Measurements from ENCODE around the gene GALNT13. TPM values are rescaled to one million over a fixed set of nuclear protein-coding genes. Genes with fewer than 3 reads are reported as not detected.

Gene GALNT13
- total RNA-seq, 4 donors from 2014 or later, result 2.1 to 18.3 (median 13.3) TPM

DNA sequence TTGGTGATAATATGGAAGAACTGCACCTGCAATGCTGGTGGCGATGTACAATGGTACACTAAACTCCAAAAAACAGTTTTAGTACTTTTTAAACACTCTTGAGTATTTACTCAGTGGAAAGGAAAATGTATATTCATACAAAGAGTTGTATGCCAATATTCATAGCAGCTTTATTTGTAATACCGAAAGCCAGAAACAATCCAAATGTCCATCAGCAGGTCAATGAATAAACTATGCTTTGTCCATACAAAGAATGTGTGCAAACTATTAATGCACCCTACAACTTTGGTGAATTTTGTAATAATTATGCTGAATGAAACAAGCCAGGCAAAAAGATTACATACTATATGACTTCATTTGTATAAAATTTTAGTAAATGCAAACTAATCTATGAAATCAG, 396.3 kb downstream of the GALNT13 start:
- no peak for TF ChIP-seq CTCF (IDR thresholded peaks at IDR 0.05; ENCODE audit: low read depth)

DNA sequence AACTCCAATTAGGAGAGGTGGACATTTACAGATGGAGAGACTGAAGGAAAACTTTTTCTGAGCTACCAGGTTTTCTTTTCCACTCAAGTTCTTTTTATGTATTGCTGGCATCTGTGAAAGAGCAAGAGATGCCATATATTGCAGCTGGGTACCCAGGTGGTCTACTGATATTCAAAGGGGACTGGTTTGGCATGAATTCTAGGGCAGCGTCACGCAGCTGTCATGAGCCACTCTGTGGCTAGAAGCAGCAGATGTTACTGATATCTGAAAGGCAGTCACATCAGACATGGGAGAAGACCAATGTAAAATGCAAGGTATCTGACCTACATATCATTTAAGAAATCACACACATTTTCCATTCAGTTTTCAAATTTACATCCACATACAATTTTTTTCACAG, 408.8 kb downstream of the GALNT13 start:
- TF ChIP-seq CTCF (IDR thresholded peaks at IDR 0.05; ENCODE audit: low read depth), result no peak

- no peak for TF ChIP-seq CTCF (IDR thresholded peaks at IDR 0.05; ENCODE audit: low read depth)
These were observed 418.1 kb downstream of the GALNT13 start for GRCh38 chr2:154289870-154290269.

DNA sequence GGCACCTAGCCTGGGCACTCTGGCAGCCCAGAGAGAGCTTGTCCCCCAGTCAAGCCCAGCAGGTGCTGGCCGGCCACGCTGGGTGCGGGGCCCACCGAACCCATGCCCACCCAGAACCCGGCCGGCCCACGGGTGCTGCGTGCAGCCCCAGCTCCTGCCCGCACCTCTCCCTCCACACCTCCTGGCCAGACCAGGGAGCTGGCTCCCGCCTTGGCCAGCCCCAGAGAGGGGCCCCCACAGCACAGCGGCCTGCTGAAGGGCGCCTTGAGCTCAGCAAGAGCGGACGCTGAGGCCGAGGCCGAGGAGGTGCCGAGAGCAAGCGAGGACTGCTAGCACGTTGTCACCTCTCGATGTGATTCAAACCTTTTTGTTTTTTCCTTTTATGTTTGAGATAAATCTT, 419.8 kb downstream of the GALNT13 start:
- TF ChIP-seq CTCF (IDR thresholded peaks at IDR 0.05; ENCODE audit: low read depth), result no peak

DNA sequence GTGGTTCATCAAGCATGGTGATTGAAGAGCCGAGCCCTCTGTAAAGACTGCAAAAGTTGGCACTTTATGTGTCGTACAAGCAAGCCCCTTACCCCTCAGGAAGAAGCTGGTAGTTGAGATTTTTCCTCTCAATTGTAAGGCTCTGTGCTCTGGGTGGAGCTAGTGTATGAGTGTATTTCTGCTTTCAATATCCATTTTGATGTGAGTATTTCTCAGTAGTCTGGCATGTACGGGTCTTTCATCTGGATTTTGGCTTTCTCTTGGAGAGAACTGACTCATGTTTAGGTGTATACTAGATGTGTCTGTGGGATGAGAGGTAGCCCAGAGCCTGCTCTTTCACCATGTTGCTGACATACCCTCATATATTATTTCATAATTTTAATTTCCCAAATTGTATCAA, 420.2 kb downstream of the GALNT13 start:
- TF ChIP-seq CTCF (IDR thresholded peaks at IDR 0.05; ENCODE audit: low read depth), result no peak

GRCh38 chr2:154293864-154294263, 422.1 kb downstream of the GALNT13 start:
- TF ChIP-seq CTCF (IDR thresholded peaks at IDR 0.05; ENCODE audit: low read depth), result no peak

- TF ChIP-seq CTCF (IDR thresholded peaks at IDR 0.05; ENCODE audit: low read depth), result no peak
These were observed 434.7 kb downstream of the GALNT13 start for GRCh38 chr2:154306266-154306970.

Measured in subcutaneous adipose tissue (tissue), 4 donors.